ENCODE data around the gene URB1. TPM values are rescaled to one million over a fixed set of nuclear protein-coding genes. Genes with fewer than 3 reads are reported as not detected.

The URB1 gene
- total and polyA plus RNA-seq, 4 donors = 3.7 to 17.6 (median 11.4) TPM

GRCh38 chr21:32316361-32317215 is 76.2 kb downstream of the URB1 start:
- no peak overlapping the region for H3K4me3 ChIP-seq
- DNase-seq (no peak), ATAC-seq (ENCODE audit: insufficient read depth, low FRiP score) (no peak)
- peaks cover 14 to 63% (median 36%) of the 10 kb centered on the region in 4 donors for H3K36me3 ChIP-seq (ENCODE audit: control insufficient read depth in 4 of 4, insufficient read depth in 4 of 4, low read length in 4 of 4)
- H3K9ac ChIP-seq (ENCODE audit: insufficient read depth in 1 of 2, low read length in 2 of 2) = no peak overlapping the region
- TF ChIP-seq CTCF (IDR thresholded peaks at IDR 0.05; ENCODE audit: control extremely low read depth, extremely low read depth) = no peak
- H3K27ac ChIP-seq (ENCODE audit: low read depth in 1 of 2, low read length in 1 of 2) = no peak overlapping the region
- H3K4me1 ChIP-seq (ENCODE audit: control insufficient read depth in 5 of 5, insufficient read depth in 5 of 5, low read length in 5 of 5) = no peaks in the 10 kb centered on the region
- WGBS, 2 donors = 94 to 96% methylated on average over 19 to 22 of the region's 22 CpGs
- no peaks in the 10 kb centered on the region for H3K27me3 ChIP-seq (ENCODE audit: control insufficient read depth in 3 of 3, insufficient read depth in 3 of 3, low read length in 2 of 3)
- no peaks in the 10 kb centered on the region for H3K9me3 ChIP-seq (ENCODE audit: control insufficient read depth in 4 of 4, insufficient read depth in 3 of 4, low read length in 3 of 4)

DNA sequence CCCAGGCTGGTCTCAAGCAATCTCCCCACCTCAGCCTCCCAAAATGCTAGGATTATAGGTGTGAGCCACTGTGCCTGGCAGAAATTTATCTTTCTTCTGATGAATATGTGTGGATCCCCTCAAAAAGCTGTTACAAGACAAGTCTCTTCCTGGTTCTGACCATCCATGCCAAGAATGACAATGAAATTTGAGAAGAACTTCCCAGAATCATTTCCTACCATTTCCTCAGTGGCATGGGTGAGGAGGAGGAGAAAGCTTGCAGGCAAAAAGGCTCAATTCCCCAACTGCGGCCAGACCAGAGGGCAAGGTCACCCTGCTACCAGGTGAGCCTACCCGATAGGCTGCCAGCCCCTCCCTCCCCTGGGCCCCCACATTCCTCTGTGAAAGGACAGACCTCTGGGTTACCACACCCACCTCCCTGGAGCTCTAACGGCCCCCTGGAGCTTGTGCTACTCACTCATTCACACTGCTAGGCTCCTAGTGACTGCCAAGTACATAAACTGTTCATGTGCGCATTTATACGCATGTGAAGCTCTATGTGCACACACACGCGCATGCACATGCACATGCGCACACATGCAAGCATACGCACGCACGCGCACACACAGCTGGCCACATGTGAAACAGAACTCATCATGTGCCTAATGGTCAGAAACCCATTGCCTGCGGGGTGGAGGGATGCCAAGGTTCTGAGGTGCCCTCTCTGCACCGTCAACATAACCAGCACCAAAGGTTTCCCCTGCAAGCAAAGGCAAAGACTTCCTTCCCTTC is 77.1 kb downstream of the URB1 start:
- 92 to 97% methylated on average over 14 of the region's 14 CpGs for WGBS, 2 donors
- TF ChIP-seq CTCF (IDR thresholded peaks at IDR 0.05; ENCODE audit: control extremely low read depth, extremely low read depth) = no peak
- Histone ChIP-seq H3K36me3 (ENCODE audit: control insufficient read depth in 4 of 4, insufficient read depth in 4 of 4, low read length in 4 of 4) (peaks cover 13 to 62% (median 29%) of the 10 kb centered on the region in 4 donors), H3K4me3 (no peak overlapping the region), H3K27me3 (ENCODE audit: control insufficient read depth in 3 of 3, insufficient read depth in 3 of 3, low read length in 2 of 3) (no peaks in the 10 kb centered on the region), H3K9ac (ENCODE audit: insufficient read depth in 1 of 2, low read length in 2 of 2) (no peak overlapping the region), H3K9me3 (ENCODE audit: control insufficient read depth in 4 of 4, insufficient read depth in 3 of 4, low read length in 3 of 4) (no peaks in the 10 kb centered on the region), H3K27ac (ENCODE audit: low read depth in 1 of 2, low read length in 1 of 2) (no peak overlapping the region), H3K4me1 (ENCODE audit: control insufficient read depth in 5 of 5, insufficient read depth in 5 of 5, low read length in 5 of 5) (no peaks in the 10 kb centered on the region)
- ATAC-seq (ENCODE audit: insufficient read depth, low FRiP score) (no peak), DNase-seq (no peak)

DNA sequence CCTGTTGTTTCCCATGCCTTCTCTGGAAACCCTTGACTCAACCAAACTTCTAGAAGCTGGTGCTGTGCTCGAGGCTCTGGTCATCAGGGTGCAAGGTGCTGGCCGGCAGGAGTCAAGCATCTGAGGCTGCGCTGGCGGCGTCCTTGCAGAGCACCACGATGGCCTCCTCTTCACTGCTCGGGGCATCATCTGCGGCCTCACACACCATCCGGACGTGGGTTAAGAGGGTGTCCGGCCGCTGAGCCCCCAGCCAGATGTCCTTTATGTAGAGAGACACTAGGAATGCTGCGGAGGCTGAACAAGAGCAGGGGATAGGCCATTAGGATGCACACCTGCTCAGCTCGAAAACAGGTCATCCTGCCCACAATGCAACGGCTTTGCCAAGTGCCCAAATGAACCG is 78.0 kb downstream of the URB1 start:
- Histone ChIP-seq H3K9ac (ENCODE audit: insufficient read depth in 1 of 2, low read length in 2 of 2) (no peak overlapping the region), H3K4me3 (no peak overlapping the region), H3K4me1 (ENCODE audit: control insufficient read depth in 5 of 5, insufficient read depth in 5 of 5, low read length in 5 of 5) (no peaks in the 10 kb centered on the region), H3K27me3 (ENCODE audit: control insufficient read depth in 3 of 3, insufficient read depth in 3 of 3, low read length in 2 of 3) (no peaks in the 10 kb centered on the region), H3K9me3 (ENCODE audit: control insufficient read depth in 4 of 4, insufficient read depth in 3 of 4, low read length in 3 of 4) (no peaks in the 10 kb centered on the region), H3K27ac (ENCODE audit: low read depth in 1 of 2, low read length in 1 of 2) (no peak overlapping the region), H3K36me3 (ENCODE audit: control insufficient read depth in 4 of 4, insufficient read depth in 4 of 4, low read length in 4 of 4) (peaks cover 11 to 54% (median 23%) of the 10 kb centered on the region in 4 donors)
- no peak for DNase-seq
- TF ChIP-seq CTCF (IDR thresholded peaks at IDR 0.05; ENCODE audit: control extremely low read depth, extremely low read depth) = no peak
- WGBS, 2 donors = 95 to 97% methylated on average over 16 of the region's 16 CpGs
- ATAC-seq (ENCODE audit: insufficient read depth, low FRiP score) = no peak
